ENCODE data around the gene CT47C1.
"Not testable (repeated sequence)": the region's sequence is repeated elsewhere in the genome, so short reads cannot be mapped to it uniquely, and the experiment has no call there.

DNA sequence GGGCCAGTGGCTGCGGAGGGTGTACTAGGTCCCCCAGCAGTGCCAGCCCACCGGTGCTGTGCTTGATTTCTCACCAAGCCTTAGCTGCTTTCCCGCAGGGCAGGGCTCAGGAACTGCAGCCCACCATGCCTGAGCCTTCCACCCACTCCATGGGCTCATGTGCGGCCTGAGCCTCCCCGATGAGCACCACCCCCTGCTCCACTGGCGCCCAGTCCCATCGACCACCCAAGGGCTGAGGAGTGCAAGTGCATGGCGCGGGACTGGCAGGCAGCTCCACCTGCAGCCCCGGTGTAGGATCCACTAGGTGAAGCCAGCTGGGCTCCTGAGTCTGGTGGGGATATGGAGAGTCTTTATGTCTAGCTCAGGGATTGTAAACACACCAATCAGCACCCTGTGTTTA lies 43.1 kb upstream of the CT47C1 start:
- TF ChIP-seq CTCF (IDR thresholded peaks at IDR 0.05); SREBF2 (IDR thresholded peaks at IDR 0.05); KDM1A (IDR thresholded peaks at IDR 0.05; ENCODE audit: low read depth); MAX (IDR thresholded peaks at IDR 0.05); EP300 (IDR thresholded peaks at IDR 0.05): not testable (repeated sequence)

Data from A549 (cell line).